Breast epithelium (tissue), 4 donors: Measurements from ENCODE around the gene TRIM47. TPM values are rescaled to one million over a fixed set of nuclear protein-coding genes. Genes with fewer than 3 reads are reported as not detected.

Experiments used
- DNase-seq, 2 donors: peaks; one replicate each; pipeline ENCODE4 v3.0.0-alpha.2; 2019; ENCODE audit warnings: low spot score in 2 of 2
- H3K27ac ChIP-seq, 2 donors: fragments of 200-600 bp; sonication (generic) in 1 of 2; one replicate each; pipeline ENCODE4 v1.5.1; 2016 to 2019; ENCODE audit warnings: mild to moderate bottlenecking in 1 of 2
- H3K27me3 ChIP-seq, 2 donors: fragments of 200-600 bp; sonication (generic) in 1 of 2; one replicate each; pipeline versions ENCODE4 v1.5.1 to v1.6.0; 2017 to 2019; ENCODE audit warnings: control low read depth in 1 of 2, mild to moderate bottlenecking in 1 of 2
- H3K36me3 ChIP-seq: fragments of 200-600 bp; one replicate; pipeline ENCODE4 v1.5.1; 2019
- H3K4me1 ChIP-seq, 2 donors: fragments of 200-600 bp; sonication (generic); one replicate each; pipeline ENCODE4 v1.5.1; 2016 to 2019; ENCODE audit warnings: control low read depth in 1 of 2
- H3K4me3 ChIP-seq, 3 donors: fragments of 200-600 bp; sonication (generic); 1 replicate in 2 of 3; 2 replicates in 1 of 3; pipeline ENCODE4 v1.5.1; 2016 to 2019; ENCODE audit warnings: mild to moderate bottlenecking in 3 of 3, moderate library complexity in 2 of 3
- H3K9me3 ChIP-seq, 2 donors: fragments of 200-600 bp; sonication (generic) in 1 of 2; one replicate each; pipeline ENCODE4 v1.5.1; 2016 to 2019; ENCODE audit warnings: control low read depth in 1 of 2
- CTCF ChIP-seq, 3 donors: fragments of 450-650 bp; IDR thresholded peaks; one replicate each; pipeline ENCODE4 v1.5.1; 2016 to 2017; ENCODE audit warnings: antibody characterized with exemption in 3 of 3, mild to moderate bottlenecking in 3 of 3, moderate library complexity in 3 of 3
- POLR2A ChIP-seq: fragments of 450-650 bp; IDR thresholded peaks from one replicate; pipeline ENCODE4 v1.6.1; 2016; ENCODE audit warnings: antibody characterized with exemption, mild to moderate bottlenecking, moderate library complexity
- POLR2AphosphoS5 ChIP-seq, 3 donors: sonication (generic); formaldehyde crosslinking; IDR thresholded peaks; one replicate each; pipeline ENCODE4 v1.6.1; 2017; ENCODE audit warnings: antibody characterized with exemption in 3 of 3
- intact Hi-C: fragments of 100-400 bp; cut with DNase I; formaldehyde crosslinking; loops from one replicate; pipeline ENCODE4 v1.15.1; 2023; ENCODE audit warnings: low total_unique reads
- total RNA-seq, 3 donors: library from RNA; depleted of rRNA; stranded (reverse); fragments of >200 nt; gene quantifications; one replicate each; pipeline ENCODE4 v1.1.0, GENCODE V29; 2016

Gene TRIM47
- total RNA-seq, 3 donors from 2014 or later, result 15.4 to 26.1 (median 23.3) TPM

DNA sequence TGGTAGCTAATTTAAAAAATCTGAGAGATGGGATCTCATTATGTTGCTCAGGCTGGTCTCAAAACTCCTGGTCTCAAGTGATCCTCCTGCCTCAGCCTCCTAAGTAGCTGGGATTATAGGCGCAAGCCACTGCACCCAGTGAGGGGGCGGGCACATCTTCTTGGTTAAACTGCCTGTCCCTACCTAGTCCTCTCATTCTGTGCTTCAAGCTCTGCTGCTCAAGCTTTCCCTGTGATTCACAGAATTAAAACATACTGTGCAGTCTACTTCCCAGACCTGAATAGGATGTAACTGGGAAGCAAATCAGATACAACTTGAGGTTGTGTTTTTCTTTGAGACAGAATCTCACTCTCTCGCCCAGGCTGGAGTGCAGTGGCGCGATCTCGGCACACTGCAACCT, 24.0 kb upstream of the TRIM47 start:
- no peaks in the 10 kb centered on the region for H3K36me3 ChIP-seq
- H3K27ac ChIP-seq, result no peak overlapping the region
- intact Hi-C loops, result no loop called here
- H3K4me3 ChIP-seq, result no peak overlapping the region
- peaks cover 0 to 6% of the 10 kb centered on the region in 2 donors for H3K4me1 ChIP-seq
- TF ChIP-seq CTCF (IDR thresholded peaks at IDR 0.05), result no peak
- TF ChIP-seq POLR2A, result no peak
- TF ChIP-seq POLR2AphosphoS5 (IDR thresholded peaks at IDR 0.05), result no peak
- DNase-seq, result no peak
- H3K9me3 ChIP-seq, result no peaks in the 10 kb centered on the region
- no peaks in the 10 kb centered on the region for H3K27me3 ChIP-seq

DNA sequence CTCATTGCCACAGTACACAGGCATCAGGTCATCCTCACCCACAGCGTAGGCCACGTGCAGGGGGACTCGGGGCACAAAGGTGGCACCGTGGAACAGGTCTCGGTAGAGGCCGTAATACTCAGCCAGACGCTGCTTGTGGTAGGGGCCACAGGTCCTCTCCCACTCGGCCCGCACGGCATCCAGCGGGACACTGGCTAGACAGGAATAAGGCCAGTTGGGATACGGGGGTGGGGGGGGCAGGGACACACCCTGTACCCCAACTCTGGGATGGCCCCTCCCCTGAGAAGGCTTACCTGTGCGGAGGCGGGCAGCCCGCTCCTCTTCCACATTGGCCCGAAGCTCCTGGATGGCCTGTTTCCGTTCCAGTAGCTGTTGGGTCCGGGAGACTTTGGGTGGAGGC, 23.3 kb upstream of the TRIM47 start:
- Histone ChIP-seq H3K4me3 (no peak overlapping the region), H3K36me3 (no peaks in the 10 kb centered on the region), H3K9me3 (no peaks in the 10 kb centered on the region), H3K4me1 (peaks cover 0 to 6% of the 10 kb centered on the region in 2 donors), H3K27me3 (no peaks in the 10 kb centered on the region), H3K27ac (no peak overlapping the region)
- TF ChIP-seq POLR2A (no peak), CTCF (IDR thresholded peaks at IDR 0.05) (no peak), POLR2AphosphoS5 (IDR thresholded peaks at IDR 0.05) (no peak)
- intact Hi-C loops, result no loop called here
- no peak for DNase-seq

GRCh38 chr17:75900691-75901533, 22.5 kb upstream of the TRIM47 start:
- intact Hi-C loops, result no loop called here
- H3K4me3 ChIP-seq, result no peak overlapping the region
- DNase-seq, result no peak
- no peak overlapping the region for H3K27ac ChIP-seq
- TF ChIP-seq POLR2AphosphoS5 (IDR thresholded peaks at IDR 0.05) (no peak), CTCF (IDR thresholded peaks at IDR 0.05) (no peak), POLR2A (no peak)
- H3K27me3 ChIP-seq, result no peaks in the 10 kb centered on the region
- no peaks in the 10 kb centered on the region for H3K9me3 ChIP-seq
- H3K36me3 ChIP-seq, result no peaks in the 10 kb centered on the region
- H3K4me1 ChIP-seq, result peaks cover 0 to 7% of the 10 kb centered on the region in 2 donors

- no peak for DNase-seq
- intact Hi-C loops, result no loop called here
- no peaks in the 10 kb centered on the region for H3K36me3 ChIP-seq
- H3K27ac ChIP-seq, result no peak overlapping the region
- peaks cover 0 to 17% of the 10 kb centered on the region in 2 donors for H3K4me1 ChIP-seq
- no peak overlapping the region for H3K4me3 ChIP-seq
- H3K27me3 ChIP-seq, result no peaks in the 10 kb centered on the region
- TF ChIP-seq POLR2AphosphoS5 (IDR thresholded peaks at IDR 0.05), result no peak
- TF ChIP-seq POLR2A, result no peak
- no peak for TF ChIP-seq CTCF (IDR thresholded peaks at IDR 0.05)
- H3K9me3 ChIP-seq, result no peaks in the 10 kb centered on the region
These were observed 21.5 kb upstream of the TRIM47 start for GRCh38 chr17:75899767-75900468.

DNA sequence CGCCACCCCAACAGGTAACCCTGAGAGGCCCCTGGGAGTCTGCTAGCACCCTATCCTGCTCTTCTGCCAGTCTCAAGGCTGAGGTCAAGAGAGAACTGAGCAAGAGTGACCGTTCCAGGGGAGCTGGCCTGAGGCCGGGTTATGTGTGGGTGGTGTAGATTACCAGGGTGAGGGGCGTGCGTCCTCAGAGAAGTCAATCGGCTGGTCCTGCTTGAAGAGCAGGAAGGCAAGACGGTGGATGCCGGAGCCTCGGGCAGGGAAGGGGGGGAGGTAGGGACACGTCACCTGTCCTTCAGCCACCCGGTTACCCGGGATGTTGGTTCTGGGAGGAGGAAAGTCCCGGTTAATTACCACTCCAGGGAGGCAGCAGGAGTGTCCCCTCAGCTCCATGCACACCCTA, 21.0 kb upstream of the TRIM47 start:
- no peaks in the 10 kb centered on the region for H3K36me3 ChIP-seq
- H3K27me3 ChIP-seq, result no peaks in the 10 kb centered on the region
- no peak overlapping the region for H3K27ac ChIP-seq
- DNase-seq, result no peak
- TF ChIP-seq CTCF (IDR thresholded peaks at IDR 0.05), result no peak
- TF ChIP-seq POLR2AphosphoS5 (IDR thresholded peaks at IDR 0.05), result no peak
- TF ChIP-seq POLR2A, result no peak
- no peak overlapping the region for H3K4me3 ChIP-seq
- no peaks in the 10 kb centered on the region for H3K9me3 ChIP-seq
- intact Hi-C loops, result no loop called here
- H3K4me1 ChIP-seq, result peaks cover 0 to 21% of the 10 kb centered on the region in 2 donors
